GM19351 (cell line): ENCODE data around the gene TMCC3.
"Not testable (repeated sequence)": the region's sequence is repeated elsewhere in the genome, so short reads cannot be mapped to it uniquely, and the experiment has no call there.

Experiments used
- ATAC-seq: cut with Tn5 transposase; IDR thresholded peaks from one replicate; pipeline ENCODE4 v1.9.1; 2021; ENCODE audit warnings: mild to moderate bottlenecking, moderate library complexity; ENCODE audit not compliant: unreplicated experiment

The TMCC3 gene, protein sequence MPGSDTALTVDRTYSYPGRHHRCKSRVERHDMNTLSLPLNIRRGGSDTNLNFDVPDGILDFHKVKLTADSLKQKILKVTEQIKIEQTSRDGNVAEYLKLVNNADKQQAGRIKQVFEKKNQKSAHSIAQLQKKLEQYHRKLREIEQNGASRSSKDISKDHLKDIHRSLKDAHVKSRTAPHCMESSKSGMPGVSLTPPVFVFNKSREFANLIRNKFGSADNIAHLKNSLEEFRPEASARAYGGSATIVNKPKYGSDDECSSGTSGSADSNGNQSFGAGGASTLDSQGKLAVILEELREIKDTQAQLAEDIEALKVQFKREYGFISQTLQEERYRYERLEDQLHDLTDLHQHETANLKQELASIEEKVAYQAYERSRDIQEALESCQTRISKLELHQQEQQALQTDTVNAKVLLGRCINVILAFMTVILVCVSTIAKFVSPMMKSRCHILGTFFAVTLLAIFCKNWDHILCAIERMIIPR

DNA sequence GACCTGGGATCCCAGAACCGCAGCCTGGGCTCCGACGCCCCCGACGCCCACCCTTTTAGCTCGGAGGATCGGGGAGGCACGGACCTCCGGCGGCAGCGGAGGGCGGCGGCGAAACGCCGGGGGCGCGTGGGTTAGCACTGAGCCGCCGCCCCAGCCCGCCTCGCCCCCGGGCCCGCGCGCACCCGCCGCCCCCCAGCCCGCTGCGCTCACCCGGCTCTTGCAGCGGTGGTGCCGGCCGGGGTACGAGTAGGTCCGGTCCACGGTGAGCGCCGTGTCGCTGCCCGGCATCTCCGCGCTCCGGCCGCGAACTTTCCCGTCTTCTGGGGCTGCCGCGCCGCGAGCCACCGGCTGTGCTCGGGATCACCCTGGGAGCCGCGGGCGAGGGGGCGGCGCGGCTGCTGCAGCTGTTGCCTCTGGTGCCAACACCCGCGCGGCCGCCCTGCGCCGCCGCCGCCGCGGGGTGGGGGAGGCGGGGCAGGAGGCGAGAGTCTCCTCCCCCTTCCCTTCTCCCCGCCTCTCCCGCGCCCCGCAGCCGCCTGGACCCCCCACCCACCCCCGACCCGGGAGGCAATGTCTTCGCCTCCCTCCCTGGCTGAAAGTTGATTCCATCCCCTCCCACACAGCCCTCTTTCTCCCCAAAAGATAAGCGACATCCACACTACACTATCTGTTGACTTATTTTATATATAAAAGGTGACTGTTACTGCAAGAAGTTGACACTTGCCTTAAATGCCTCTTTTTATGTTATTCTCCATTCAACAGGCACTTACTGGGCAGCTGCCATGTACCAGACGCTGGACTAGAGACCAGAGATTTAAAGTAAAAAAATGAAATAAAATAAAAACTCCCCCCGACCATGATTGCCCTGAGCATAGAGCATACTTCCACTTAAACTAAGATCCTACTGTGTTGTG is at the start of gene TMCC3:
TSS of gene TMCC3 (minus strand) at position 415 of the 914 bp plus-strand sequence. CDS start at position 288, 127 bp downstream.
- ATAC-seq, result peak; percentile 71

DNA sequence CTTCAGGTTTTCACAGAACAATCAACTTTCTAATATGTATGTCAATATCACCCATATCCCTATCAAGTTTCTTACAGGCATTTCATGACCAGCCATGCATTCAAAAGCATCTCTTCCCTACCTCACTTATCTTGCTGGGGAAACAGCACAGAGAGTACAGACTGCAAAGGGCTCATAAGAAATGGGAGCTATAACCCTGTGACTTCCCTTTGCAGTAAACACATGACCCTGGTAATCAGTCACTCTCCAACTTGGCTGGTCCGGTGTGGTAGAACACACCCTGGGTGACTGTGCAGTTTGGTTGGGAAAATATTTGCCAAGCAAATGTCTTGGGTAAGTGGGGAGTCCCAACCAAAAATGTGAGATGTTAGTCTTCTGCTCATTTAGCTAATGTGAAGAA is 49.4 kb upstream of the TMCC3 start:
- no peak for ATAC-seq

DNA sequence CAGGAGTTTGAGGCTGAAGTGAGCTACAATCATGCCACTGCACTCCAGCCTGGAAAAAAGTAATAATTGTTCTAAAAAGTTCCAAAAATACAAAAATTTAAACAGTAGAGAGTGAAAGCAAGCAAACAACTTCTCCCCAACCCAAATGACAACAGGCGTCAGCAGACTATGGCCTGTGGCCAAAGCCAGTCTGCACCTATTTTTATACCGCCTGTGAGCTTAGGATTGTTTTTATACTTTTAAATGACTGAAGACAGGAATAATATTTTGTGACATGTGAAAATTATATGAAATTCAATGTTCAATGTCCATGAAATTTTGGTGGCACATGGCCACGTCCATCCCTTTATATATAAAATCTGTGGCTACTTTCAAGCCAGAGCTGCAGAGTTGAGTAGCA is 48.2 kb upstream of the TMCC3 start:
- no peak for ATAC-seq

DNA sequence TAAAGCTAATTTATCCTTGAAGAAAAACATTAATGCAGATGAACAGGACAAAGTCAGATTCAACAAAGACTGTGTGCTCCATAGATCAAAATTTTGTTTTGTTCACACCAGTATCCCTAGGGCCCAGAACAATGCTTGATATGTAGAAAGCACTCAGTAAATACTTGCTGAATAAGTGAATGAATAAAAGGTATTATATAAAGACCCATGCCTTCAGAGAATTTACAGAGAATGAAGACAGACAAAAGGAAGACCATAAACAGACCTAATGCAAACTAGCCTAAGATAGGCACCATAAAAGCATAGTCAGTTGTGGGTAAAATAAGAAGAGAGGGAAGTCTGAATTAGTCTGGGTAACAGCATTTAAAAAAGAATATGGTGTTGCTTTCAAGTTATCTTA is 47.3 kb upstream of the TMCC3 start:
- no peak for ATAC-seq

DNA sequence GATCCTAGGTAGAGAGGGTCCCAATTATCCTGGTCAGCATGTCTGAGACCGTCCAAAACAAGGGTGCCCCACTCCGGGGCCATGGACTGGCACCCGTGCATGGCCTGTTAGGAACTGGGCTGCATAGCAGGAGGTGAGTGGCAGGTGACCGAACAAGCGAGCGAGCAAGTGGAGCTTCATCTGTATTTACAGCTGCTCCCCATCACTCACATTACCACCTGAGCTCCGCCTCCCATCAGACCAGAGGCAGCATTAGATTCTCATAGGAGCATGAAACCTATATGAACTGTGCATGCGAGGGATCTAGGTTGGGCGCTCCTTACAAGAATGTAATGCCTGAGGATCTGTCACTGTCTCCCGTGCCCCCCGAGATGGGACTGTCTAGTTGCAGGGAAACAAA is 44.4 kb upstream of the TMCC3 start:
- ATAC-seq, result no peak

DNA sequence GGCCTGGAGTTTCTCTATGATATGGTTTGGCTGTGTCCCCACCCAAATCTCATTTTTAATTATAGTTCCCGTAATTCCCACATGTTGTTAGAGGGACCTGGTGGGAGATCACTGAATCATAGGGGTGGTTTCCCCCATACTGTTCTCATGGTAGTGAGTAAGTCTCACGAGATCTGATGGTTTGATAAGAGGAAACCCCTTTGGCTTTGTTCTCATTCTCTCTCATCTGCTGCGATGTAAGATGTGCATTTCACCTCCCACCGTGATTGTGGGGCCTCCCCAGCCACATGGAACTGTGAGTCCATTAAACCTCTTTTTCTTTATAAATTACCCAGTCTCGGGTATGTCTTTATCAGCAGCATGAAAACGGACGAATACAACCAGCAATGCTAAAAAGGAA is 42.5 kb upstream of the TMCC3 start:
- ATAC-seq, result not testable (repeated sequence)

DNA sequence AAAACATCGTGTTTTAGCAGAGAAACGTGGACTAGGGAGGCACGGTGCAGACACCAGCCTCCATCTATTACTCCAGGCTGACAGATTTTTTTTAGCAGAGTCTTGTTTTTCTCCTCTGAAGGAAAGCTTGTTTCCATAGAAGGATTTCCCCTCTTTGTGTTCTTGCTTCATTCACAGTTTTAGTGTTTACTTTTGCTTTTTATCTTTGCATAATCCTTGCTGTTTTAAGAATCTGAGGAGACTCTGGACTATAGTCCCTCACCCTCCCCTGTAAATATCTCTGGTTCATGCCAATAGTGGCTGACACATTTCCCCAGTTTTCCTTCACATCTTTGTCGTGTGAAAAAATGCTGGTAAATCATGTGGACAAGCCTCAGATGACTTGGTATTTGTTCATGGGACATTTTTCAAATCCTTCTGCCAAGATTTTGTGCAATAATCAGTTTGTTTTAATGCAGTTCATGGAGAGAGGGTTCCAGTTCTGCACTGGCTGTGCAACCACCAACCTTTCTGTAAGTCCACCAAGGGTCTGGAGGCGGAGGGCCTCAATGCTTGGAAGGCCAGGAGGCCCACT is 39.9 kb upstream of the TMCC3 start:
- no peak for ATAC-seq

DNA sequence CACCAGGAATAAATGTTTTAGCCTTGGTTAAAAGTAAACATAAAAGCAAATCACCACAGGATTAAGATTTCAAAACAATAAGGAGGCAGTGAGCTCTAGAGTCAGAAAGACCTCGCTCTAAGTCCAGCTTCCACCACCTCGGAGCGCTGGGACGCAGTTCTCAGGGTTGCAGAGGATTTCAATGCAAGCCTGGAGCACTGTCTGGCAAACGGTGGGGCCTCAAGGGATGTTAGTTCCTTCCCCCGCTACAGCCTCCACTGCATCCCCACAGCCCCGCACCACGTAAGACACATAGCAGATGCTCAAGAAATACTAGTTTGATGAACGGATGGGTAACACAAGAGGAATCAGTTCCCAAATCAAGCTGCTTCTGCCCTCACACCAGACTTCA is 39.3 kb upstream of the TMCC3 start:
- no peak for ATAC-seq

DNA sequence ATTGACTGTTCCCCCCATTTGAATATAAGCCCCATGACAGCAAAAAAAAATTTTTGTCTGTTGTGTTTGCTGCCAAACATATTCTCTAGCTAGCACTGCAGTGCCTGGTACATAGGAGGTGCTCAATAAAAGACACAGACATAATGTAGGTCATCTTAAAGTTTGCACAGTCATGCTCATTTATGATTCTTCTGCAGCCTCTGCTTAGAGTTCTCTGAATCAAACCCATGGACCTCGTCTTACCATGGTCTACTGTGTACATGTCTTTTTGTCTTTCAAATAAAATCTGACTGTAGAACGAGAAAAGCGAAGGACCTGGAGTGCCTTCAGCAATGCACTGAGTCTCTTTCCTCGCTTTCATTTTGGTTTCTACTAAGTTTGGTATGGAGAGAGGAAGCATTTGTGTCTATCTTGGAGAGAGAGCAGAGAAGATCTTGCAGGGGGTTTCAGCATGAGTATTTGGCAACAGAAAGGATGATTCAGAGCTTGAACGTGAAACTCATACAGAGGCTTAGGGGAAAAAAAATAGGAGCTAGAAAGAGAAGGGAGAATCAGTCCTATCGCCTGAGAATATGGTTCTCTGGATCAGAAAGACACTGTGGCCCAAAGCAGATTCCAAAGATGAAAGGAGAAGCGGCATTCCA is 38.8 kb upstream of the TMCC3 start:
- no peak for ATAC-seq

DNA sequence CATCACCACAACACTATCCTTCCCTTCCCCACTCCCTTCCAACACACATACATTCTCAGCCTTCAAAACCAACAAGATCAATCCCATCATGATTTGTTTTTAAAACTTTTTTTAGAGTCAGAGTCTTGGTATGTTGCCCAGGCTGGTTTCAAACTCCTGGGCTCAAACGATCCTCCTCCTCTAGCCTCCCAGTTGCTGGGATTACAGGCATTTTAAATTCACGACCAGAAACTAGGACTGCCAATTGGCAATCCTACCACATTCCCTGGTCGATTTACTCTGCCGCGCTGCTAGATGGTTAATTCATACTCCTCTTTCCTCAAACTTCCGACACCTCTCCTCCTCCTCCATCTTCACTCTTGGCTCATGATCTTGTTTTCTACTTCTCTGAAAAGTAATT is 37.5 kb upstream of the TMCC3 start:
- ATAC-seq, result no peak

DNA sequence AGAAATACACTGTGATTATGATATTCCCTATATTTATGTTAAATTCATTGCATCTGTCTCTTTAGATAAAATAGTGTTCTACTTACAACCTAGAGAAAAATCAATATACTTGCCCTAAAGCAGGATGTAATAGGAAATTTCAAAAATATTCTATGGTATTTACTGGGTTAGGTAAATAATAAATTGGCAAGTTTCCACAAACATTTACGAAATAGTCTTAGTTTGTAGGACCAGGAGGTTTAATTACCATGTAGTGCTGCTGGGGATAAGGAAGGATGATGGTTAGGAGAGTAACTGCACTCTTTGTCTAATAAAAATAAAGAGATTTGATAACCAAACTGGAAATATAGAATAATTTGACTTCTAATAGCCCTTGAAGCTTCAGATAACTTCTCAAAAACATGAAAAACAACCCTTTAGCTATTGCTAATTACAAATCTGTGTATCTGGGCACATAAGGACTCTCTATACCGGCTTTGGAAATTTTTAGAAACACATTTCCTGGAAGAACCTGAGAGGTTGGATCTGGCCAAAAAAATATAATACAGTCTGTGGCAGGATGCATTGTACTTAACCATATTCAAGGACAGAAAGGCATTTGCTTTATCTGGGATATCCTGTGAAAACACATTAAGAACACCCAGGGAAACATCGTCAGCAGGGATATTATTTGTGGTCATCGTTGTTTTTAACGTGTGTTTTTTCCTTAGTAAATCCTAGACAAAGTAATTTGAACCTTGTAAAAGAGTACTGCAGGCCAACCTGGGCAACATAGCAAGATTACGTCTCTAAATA is 36.7 kb upstream of the TMCC3 start:
- no peak for ATAC-seq

DNA sequence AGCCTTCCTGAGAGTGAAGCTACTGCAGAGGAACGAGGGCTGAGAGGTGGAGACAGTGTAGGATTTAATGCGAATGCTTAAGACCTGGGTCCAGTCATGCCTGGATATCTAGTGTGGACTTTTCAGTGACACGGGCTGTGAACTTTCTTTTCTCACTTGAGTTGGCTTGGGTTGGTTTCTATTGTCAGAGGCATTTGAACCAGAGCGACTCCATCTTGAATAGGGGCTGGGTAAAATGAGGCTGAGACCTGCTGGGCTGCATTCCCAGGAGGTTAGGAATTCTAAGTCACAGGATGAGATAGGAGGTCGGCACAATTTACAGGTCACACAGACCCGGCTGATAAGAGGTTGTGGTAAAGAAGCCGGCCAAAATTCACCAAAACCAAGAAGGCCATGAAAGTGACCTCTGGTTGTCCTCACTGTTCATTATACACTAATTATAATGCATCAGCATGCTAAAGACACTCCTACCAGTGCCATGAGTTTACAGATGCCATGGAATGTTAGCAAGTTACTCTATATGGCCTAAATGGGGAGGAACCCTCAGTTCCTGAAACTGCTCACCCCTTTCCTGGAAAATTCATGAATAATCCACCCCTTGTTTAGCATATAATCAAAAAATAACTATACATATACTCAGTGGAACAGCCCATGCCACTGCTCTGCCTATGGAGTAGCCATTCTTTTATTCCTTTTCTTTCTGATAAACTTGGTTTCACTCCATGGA is 34.2 kb upstream of the TMCC3 start:
- no peak for ATAC-seq

DNA sequence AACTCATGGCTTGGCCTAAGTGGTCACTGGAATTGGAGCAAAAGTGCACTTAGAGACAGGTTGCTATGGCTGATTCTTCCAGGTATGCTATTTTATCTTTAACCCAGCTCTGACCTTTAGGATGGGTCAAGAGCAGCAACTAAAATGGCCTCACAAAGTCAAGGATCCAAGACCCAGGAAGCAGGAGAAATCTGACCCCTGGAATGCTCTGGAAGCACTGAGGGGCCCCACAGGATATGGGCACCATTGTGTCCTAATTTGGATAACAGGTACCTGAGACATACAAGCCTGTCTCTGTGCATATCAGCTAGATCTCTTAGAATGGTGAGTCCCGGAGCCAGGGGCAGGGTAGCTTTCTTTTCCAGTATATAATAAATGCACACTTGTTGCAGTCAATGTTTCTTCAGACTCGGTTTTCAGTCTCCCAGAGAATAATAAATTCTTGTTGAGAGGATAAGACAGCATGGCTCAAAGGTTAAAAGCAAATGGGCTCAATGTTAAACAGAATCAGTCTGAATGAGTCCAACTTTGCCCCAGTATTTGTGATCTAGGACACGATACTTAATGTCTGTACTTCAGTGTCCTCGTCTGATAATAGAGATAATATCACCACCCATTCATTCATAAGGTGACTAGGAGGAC is 29.3 kb upstream of the TMCC3 start:
- ATAC-seq, result no peak

DNA sequence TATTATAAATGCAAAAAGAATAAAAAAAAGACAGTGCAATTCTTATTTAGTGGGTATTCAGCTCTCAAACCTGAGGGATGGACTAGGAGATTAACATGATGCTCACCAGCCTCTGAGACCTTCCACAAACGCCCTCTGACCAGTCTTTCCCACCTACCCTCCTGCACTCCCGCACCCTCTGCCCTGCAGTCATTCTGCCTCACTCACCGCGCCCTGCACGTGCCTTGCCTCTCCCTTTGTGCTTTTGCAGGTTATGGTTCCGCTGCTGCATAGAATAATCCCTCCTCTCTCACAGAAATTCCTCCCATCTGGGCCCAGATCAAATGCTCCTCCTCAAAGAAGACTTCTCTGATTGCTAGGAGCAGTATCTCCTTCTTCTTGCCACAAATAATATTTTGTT is 28.5 kb upstream of the TMCC3 start:
- ATAC-seq, result no peak

DNA sequence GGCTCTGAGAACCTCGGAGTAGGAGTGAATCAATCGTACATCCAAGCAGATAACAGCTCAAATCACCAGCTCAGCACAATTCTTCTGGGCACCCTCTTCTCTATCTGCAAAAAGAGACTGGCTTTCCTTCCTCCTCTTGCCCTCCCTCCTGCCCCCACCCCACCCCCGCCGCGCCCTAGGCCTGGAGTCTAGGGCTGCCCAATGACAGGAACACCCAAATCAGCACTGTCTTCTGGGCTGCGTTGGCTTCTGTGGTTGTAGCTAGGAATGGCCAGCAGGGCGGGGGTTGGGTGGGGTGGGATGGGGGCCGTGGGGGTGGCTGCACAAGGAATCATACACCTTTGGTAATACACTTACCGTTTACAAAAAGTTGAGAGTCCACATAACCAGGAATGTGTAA is 28.0 kb upstream of the TMCC3 start:
- no peak for ATAC-seq

DNA sequence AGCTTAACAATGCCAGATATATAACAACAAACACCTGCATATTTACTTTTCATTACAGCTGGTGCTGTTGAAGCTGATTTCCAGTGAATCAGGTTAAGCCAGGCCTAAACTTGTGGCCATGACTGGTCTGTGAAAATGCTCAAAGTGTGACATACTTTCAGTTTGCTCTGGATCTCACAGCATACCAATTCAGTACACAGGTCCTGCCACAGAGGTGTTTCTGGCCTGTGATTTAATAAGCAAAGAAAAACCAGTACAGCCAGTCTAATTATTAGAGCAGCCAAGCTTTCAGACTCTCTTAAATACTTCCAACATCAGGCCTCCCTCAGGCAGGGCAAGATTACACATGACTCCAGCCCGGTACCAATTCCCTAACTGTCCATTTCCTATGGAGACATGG is 27.4 kb upstream of the TMCC3 start:
- ATAC-seq, result peak; percentile 49

DNA sequence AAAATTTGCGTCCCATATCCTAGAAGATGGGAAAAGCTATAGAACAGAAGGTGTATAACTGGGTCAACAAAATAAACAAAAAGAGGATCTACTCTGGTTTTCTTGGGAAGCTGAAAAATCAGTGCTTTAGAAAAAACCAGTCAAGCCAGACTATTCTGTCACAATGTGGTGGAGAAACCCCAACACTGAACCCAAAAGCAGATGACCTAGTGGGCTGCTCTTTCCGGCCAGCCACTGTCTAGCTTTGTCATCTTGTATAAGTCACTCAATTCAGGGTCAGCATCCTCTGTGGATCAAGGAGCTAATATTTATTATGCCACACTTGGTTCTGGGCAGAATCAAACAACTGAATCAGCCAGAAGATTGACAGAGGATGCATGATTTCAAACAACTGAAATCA is 26.6 kb upstream of the TMCC3 start:
- ATAC-seq, result no peak

DNA sequence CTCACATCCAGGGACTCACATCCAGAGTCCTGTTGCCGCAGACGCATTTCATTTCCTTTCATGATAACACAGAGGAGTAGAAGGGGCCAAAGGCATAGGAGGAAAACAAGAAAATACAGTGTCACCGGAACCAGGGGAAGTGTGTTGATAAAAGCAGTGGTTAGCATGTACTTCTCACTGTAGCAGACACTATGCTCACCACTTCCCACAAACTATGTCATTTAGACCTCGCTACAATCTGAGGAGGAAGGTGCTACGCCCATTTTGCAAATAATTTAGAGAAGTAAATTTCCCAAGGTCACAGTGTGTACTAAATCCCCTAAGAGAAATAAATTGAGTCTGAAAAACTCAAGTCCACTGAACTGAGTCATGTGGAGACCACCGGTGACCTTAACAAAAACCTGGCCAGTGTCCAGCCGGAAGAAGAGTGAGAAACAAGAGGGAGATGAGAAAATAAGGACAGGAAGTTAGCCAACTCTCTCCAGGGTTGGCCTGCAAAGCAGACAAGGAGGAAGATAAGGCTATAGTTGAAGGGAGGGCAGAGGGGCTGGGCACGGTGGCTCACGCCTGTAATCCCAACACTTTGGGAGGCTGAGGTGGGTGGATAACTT is 25.8 kb upstream of the TMCC3 start:
- peak; percentile 84 for ATAC-seq

DNA sequence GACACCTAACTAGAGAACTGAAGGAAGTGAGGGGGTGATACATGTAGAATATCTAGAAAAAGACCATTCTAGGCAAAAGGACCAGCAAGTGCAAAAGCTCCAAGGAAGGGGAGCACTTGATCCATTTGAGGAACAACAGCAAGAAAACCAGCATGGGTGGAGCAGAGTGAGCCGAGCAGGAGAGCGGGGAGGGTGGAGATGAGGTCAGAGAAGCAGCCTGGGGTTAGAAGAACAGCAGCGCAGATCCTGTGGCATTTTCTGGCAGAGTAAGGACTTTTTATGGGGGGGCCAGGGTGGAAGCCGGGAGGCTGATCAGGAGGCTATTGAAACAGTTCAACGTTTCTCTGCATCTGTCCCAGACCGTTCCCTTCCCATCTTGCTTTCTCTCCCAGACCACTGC is 24.5 kb upstream of the TMCC3 start:
- ATAC-seq, result no peak
